Hippocampal formation (tissue), 2 donors: ENCODE data around the gene CCR6.

ENCODE experiments used
- DNase-seq, 2 donors: peaks; one replicate each; lab custom pipeline; 2025; lab: John Stamatoyannopoulos, UW

CCR6 gene

DNA sequence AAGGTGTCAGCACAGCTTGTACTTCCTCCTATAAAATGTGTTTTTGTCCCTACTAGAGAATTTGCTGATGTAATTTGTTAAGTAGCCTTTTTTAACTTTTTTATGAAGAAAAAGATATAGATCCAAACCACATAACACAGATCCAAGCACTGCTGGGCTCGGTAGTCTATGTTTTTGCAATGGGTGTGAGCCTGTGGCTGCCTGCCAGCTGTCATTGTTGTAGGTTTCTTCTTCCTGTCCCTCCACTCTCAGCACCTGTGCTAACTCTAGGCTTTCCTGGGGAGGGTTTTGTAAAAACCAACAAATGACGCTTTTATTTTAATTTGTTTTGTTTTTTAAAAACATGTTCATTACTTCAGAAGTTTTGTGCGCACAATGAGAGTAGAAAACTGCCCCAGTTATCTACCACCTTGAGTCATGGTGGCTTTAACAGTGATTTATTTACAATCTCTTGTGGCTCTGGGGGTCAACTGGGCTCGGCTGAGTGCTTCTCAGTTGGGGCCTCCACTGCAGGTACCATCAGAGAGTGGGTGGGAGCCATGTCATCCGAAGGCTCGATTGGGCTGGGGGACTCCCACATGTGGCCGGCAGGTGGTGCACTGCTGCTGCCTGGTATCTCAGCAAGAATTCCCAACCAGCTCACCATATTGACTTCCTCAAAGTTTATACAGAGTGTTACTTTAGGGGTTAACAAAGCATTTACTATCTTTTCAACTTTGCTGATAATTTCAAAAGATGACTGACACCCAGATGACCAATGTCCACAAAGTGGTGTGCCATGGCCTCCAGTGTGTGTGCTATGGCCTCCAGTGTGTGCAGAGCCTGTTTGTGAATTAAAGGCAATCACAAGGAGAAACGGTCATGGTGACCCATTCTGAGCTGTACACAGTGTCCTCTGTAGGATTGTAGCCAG, 3.0 kb upstream of the CCR6 start:
- no peak for DNase-seq

DNA sequence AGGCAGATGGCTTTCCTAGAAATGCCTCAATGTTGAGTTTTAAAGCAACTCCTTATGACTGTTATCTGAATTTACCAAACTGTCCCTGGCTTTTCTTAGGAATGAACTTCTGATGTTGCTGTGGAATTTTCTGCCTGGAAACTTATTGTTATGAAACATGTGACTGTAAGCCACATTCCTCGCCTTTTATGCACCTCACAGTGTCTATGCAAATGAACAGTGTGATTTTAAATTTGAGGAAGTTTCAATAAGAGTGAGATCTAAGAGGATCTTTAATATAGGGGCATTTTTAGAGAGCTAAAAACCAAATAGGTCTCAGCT, 2.4 kb upstream of the CCR6 start:
- no peak for DNase-seq

DNA sequence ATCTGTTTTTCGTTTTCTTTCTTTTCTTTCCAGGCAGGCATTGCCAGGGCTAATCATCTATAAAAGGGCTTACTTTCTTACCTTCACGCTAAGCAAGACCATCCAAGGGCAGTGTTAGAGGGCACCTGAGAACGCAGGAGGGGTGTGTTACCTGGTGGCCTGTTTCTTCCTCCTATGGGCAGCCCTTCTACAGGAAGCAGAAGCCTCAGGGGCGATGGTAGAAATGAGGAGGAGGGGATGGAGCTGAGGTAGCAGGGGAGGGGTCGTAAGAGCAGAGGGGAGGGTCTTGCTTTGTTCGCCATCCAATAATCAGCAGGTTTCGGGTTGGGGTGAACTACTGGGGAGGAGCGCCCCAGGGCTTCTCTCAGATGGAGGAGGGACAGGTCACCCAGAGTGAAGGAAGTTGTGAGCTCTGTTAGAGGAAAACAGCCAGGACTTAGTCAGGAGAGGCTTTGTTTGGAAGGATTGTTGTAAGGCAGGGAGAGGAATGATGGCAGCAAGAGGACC, 1.5 kb upstream of the CCR6 start:
- DNase-seq, result no peak

DNA sequence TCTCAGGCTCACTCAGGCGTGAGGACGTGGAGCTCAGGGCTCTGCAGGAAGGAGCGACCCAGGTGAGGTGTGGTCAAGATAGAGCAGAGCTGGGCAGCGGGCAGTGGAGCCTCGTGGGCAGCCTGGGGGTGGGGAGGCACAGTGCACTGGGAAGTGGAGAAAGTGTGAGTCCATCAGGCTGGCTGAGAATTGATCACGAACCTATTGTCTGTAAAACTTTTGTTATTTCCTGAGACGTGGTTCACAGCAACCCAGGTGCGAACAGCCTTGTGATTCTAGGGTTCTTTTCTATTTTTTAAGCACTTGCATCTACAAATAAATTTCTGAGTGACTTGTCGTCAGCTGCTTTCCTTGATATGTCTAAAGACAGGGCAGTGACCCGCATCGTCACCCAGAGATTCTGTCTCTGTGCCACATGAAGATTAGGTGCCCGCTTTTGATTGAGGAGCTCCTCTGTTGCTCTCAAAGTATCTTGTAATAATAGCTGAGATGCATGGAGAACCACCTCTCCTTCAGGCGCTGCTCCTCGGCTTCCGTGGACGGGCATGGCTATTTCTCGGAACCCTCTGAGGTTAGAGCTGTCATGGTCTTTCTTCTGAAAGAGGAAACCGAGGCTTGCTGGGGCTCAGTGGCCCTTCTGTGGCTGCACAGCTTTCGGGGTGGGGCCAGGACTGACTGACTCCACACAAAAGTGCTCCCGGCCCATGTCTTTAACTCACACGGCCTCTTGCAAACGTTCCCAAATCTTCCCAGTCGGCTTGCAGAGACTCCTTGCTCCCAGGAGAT, 662 bp upstream of the CCR6 start:
- no peak for DNase-seq

DNA sequence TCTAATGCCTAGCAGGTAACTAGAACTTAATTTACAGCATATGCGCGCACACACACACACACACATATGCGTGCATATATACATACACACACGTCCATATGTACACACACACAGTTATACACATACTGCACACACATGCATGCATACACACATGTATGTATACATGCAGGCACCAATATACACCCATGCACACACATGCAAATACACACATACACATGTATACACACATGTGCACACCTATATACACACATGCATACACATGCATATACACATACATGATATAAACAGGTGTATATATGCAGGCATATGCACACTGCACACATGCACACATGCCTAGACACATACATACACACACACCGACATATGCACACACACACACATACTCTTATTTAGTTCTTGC, 1.9 kb downstream of the CCR6 start:
- no peak for DNase-seq

DNA sequence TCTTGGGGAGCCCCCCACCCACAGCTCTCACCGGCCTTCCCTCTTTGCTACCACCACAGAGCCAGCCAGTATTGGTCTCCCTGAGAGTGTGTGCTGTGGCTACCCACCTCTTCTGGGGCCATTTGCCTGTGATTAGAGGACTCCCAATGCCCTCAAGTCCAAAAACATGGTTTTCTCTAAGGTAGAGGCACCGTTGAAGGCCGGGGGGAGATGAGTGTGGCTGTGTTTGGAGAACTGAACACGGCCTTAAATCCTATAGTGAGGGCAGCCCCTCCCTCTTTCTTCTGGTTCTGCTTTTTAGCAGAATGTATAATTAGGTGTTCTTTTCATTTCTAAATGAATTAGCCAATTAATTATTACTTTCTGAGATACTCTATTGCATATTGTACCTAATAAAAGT, 2.5 kb downstream of the CCR6 start:
- DNase-seq, result no peak

DNA sequence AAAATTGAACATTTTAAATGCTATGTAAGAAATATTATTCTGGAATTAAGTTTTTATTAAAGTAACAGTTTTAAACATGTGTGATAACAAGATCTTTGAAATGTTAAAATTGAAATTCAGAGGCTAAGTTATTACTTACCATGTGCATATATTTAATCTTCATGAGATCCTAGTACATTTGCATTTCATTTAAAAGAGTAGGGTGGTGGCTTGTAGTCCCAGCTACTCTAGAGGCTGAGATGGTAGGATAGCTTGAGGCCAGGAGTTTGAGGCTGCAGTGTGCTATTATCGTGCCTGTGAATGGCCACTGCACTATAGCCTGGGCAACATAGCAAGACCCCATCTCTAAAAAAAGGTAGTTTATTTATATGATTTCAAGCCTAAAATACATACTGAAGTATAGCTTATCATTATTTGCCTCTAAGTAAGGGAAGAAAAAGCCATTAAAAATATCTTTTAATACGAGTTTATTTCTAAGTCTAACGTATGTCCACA, 3.0 kb downstream of the CCR6 start:
- DNase-seq, result no peak

DNA sequence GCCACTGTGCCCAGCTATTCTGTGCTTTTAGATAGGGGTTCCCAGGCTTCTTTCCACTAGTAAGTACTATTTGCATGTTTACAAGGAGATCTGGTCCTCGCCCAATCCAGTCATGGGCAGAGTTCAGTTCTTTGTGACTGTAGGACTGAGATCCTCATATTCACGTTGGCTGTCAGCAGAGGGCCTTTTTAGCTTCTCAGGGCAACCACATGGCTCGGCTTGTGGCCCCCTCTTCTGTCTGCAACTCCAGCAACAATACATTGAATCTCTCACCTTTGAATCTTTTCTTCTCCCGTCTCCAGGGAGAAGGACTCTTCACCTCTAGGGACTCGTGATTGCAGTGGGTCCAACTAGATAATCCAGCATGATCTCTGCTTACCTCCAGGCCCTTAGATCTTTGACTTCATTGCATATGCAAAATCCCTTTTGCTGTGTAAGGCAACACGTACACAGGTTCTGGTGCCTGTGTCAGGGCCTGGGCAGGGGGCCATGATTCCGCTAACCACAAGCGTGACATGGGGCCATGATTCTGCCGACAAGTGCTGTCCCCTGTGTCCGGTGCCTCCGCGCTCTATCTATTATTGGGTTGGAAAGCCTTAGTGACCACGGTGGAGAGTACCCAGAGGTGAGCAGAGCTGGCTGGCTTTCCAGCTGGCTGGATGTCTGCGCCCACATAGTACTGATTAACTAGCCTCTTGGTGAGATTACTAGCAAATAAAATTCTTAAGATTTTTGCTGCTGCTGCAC, 5.1 kb downstream of the CCR6 start:
- DNase-seq, result no peak

DNA sequence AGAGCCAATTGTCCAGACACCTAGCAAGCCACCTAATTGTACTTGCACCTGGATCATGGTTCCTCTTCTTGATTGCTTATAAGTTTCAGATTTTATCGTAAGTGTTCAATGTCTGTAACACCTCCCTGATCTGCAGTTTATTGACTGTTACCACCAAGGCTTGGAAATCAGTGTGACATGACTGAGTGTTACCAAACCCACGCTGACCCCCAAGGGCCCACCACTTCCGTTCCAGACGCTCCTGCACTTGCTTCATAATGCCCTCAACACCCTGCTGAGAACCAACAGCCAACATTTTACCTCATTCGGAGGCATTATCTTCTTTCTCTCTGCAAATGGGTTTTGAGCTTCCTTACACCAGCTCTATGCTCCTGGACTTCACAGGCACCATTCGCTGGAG, 6.3 kb downstream of the CCR6 start:
- no peak for DNase-seq

DNA sequence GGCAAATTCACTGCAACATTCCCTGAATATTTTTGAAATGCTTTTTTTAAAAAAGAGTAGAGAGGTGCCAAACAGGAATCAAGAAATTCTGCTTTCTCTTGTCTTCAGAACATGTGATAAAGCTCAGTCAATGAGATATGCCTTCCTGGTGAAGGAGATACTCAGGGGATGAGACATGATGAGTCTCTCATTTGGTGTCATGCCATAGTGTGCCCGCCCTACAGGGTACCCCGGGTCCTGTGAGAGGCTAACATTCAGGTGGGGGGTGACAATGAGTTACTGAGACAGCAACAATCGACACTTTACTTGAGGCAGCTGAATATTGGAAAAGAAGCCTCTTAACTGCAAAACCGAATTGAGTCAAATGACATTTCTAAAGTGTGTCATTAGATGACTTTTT, 6.7 kb downstream of the CCR6 start:
- no peak for DNase-seq

DNA sequence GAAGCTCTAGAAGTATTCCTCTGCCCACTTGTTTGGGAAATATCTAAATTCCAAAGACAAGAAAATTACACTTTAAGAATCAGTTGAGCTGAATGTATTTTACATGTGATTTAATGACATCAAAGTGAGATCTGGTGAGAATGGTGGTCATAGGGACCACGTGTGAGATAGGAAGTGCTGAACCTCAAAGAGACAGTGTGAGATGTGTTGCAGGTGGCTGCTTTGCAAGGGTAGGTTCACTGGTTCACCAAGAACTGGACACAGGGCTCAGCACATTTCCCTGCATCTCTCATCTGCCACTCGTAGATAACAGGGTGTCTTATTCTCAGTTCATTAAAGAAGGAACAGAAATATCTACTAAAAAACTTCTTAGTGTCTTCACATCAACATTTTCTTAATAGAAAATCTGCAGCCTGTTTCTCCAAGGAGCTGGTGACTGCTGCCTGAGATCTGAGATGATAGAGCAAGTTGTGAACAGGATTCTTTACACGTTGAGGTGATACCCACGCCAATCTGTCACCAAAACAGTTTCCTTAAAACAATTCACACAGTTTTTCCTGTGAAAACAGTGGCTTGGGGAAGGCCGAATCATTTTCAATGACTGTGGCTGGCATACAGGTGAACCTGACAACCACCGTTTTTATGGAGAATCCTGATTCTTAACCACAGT, 7.2 kb downstream of the CCR6 start:
- no peak for DNase-seq

DNA sequence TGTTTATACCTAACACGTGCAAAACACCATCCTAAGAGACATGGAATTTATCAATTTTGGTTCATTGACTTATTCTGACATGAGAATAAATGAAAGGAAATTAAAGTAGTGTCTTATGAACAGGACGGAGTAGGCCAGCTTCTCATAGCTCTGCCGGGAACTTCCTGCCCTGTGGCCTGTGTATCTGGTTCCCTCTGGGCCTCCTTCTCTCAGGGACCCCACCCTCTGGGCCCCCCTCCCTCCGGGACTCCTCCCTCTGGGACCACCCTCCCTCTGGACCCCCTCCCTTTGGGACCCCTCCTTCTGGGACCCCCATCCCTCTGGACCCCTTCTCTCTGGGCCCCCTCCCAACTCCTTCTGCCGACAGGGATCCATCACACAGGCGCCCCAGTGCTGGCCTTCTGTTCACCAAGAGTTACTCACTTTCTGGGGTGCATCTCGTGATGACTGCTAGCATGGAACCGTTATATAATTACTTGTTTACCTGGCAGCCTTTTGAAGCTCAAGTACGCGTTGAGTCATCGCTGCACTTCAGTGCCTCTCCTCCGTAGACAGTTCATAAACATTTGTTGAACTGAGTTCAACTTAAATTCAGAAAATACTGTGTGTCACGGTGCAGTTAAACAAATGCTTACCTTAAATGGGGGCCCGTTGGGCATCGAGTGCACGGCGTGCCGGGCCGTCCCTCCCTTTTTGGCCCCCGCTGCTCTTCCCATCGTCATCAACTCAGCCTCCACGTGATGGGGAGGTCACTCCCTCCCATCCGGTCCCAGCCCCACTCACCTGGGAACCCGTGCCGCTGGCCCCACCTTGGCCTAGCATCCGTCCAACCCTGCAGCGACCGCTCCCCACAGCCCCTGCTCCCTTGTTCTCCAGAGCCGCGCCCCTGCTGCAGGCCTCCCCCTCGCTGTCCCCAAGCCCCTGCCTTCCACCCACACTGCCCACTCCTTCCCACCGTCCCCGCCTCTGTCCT, 8.1 kb downstream of the CCR6 start:
- DNase-seq, result no peak

DNA sequence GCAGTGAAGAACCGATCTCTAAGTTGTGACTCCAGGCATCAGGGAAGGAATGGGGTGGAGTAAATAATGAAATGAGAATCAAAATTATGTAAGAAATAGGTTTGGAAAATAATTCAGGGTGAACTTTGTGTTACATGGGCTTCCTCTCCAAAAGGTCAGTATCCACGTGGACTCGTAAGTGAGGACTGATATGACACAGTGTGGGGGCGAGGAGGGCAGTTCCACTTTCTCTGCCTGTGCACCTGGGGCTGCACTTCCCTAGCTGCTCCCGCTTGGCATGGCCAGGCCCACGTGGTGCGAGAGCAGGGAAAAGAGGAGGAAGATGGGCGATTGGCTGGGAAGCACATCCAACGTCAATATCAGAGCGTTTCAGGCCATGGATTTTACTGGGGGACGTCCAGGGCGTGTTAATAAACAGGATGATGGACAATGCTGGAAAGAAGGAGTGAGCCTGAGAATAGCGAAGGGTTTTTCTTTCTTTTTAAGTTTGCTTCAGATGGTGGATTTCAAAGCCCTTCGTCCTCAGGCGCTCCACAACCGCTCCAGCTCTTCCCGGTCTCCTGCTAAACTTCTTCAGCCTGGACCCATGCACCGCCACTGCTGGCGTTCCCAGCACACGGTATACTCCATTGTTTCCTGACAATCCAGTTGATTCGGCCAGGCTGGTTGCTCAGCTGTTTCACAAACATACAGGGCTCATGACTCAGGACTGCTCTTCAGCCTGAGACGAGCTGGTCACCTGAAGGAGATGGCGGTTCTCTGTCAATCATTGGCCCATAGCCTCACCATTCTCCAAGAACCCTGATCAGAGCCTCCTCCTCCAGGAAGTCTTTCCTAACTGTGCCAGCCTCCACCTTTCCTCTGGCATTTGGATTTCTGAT, 11.8 kb downstream of the CCR6 start:
- no peak for DNase-seq

DNA sequence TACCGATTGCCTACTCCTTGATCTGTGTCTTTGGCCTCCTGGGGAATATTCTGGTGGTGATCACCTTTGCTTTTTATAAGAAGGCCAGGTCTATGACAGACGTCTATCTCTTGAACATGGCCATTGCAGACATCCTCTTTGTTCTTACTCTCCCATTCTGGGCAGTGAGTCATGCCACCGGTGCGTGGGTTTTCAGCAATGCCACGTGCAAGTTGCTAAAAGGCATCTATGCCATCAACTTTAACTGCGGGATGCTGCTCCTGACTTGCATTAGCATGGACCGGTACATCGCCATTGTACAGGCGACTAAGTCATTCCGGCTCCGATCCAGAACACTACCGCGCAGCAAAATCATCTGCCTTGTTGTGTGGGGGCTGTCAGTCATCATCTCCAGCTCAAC, 13.5 kb downstream of the CCR6 start:
- no peak for DNase-seq

DNA sequence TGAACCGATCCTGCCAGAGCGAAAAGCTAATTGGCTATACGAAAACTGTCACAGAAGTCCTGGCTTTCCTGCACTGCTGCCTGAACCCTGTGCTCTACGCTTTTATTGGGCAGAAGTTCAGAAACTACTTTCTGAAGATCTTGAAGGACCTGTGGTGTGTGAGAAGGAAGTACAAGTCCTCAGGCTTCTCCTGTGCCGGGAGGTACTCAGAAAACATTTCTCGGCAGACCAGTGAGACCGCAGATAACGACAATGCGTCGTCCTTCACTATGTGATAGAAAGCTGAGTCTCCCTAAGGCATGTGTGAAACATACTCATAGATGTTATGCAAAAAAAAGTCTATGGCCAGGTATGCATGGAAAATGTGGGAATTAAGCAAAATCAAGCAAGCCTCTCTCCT, 14.2 kb downstream of the CCR6 start:
- DNase-seq, result no peak

DNA sequence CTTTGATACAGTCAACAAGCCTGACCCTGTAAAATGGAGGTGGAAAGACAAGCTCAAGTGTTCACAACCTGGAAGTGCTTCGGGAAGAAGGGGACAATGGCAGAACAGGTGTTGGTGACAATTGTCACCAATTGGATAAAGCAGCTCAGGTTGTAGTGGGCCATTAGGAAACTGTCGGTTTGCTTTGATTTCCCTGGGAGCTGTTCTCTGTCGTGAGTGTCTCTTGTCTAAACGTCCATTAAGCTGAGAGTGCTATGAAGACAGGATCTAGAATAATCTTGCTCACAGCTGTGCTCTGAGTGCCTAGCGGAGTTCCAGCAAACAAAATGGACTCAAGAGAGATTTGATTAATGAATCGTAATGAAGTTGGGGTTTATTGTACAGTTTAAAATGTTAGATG, 15.0 kb downstream of the CCR6 start:
- no peak for DNase-seq

DNA sequence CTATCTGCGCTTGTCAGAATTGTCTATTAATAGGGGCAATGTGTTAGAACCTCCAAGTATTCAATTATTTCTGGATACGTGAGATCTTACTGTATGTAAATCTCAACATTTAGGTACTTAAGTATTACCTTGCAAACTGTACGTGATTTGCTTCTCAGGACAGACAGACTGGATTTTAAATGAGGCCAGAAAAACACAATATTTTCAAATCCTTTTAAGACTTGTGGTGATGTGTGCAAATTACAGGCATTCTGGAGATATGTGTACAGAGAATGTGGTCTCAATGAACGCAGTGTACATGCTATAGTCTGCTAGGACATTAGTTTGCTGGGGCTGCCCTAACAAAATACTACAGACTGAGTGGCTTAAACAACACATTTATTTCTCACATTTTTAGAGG, 16.9 kb downstream of the CCR6 start:
- no peak for DNase-seq

DNA sequence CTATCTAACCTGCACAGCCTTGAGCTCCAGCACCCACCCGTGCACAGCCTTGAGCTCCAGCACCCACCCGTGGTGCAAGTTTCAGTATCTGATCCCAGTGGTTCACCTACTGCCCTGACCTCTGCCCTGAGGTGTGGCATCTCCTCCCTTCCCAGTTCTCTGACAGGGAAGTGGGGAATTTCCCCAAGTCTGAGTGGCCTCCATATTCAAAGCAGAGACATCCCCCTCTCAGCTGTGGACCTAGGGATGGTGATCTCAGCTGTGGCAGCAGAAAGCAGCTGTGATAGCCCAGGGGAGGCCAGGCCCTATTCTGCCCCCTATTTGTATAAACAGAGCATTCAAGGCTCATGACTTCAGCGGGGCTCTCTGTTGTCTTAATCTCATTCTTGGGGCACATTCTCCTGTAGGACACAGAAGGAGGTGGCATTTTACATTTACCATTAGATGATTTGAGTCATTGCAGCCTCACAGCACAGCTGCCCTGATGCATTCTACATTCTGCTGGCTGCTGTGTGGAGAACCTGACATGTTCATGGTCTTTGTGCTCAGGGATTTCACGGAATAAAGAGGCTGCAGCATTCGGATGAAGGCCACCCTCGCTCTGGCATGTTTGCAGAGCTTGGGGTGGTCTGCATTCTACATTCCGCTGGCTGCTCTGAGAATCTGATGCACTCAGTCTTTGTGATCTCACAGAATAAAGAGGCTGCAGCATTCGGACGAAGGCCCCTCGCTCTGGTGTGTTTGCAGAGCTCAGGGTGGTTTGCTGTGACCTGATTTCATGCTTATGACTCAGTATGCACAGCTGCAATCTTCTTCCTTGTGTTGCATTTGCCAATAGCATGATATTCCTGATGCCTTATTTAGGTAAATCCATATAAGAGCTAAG, 17.9 kb downstream of the CCR6 start:
- DNase-seq, result no peak
